ENCODE measurements around the gene ILF2.
A peak's percentile ranks its signal among the peaks of the same experiment; 100 is the strongest.
"Not testable (repeated sequence)": the region's sequence is repeated elsewhere in the genome, so short reads cannot be mapped to it uniquely, and the experiment has no call there.

The ILF2 gene

GRCh38 chr1:153646672-153647345 lies 24.0 kb downstream of the ILF2 start:
- no peak for DNase-seq (ENCODE audit: insufficient read length)
- TF ChIP-seq POLR2AphosphoS5 (IDR thresholded peaks at IDR 0.05; ENCODE audit: low read depth, low read length) = peak; percentile 34; the same call in 1 of the 2 replicates
- TF ChIP-seq TAF1 (IDR thresholded peaks at IDR 0.05; ENCODE audit: borderline replicate concordance, low read depth, low read length) = no peak
- FAIRE-seq = no peak

GRCh38 chr1:153643816-153644215 lies 27.0 kb downstream of the ILF2 start:
- FAIRE-seq (no peak), DNase-seq (ENCODE audit: insufficient read length) (no peak)
- no peak for TF ChIP-seq POLR2AphosphoS5 (IDR thresholded peaks at IDR 0.05; ENCODE audit: low read depth, low read length)
- TF ChIP-seq TAF1 (IDR thresholded peaks at IDR 0.05; ENCODE audit: borderline replicate concordance, low read depth, low read length) = no peak
- TF ChIP-seq POLR2A (IDR thresholded peaks at IDR 0.05; ENCODE audit: low read depth, low read length) = no peak

DNA sequence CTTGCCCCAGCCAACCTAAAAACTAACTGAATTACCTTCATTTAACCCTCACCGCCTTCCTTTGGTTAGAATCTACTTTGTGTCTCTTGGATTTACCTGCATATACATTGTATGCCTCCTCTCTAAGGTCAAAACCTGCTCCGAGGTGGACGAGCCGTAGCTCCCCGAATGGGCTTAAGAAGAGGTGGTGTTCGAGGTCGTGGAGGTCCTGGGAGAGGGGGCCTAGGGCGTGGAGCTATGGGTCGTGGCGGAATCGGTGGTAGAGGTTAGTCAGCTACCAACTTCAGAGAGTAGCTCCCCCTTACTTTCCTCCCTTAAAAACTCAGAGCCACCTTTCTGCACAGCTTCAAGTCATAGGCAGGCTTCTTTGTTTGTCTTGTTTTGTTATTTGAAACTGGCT lies 27.7 kb downstream of the ILF2 start:
- DNase-seq (ENCODE audit: insufficient read length) (no peak), FAIRE-seq (no peak)
- no peak for TF ChIP-seq TAF1 (IDR thresholded peaks at IDR 0.05; ENCODE audit: borderline replicate concordance, low read depth, low read length)
- TF ChIP-seq POLR2A (IDR thresholded peaks at IDR 0.05; ENCODE audit: low read depth, low read length) = no peak
- no peak for TF ChIP-seq POLR2AphosphoS5 (IDR thresholded peaks at IDR 0.05; ENCODE audit: low read depth, low read length)

GRCh38 chr1:153642161-153642560 lies 28.6 kb downstream of the ILF2 start:
- DNase-seq (ENCODE audit: insufficient read length) (no peak), FAIRE-seq (no peak)
- no peak for TF ChIP-seq POLR2A (IDR thresholded peaks at IDR 0.05; ENCODE audit: low read depth, low read length)
- no peak for TF ChIP-seq TAF1 (IDR thresholded peaks at IDR 0.05; ENCODE audit: borderline replicate concordance, low read depth, low read length)
- no peak for TF ChIP-seq POLR2AphosphoS5 (IDR thresholded peaks at IDR 0.05; ENCODE audit: low read depth, low read length)

DNA sequence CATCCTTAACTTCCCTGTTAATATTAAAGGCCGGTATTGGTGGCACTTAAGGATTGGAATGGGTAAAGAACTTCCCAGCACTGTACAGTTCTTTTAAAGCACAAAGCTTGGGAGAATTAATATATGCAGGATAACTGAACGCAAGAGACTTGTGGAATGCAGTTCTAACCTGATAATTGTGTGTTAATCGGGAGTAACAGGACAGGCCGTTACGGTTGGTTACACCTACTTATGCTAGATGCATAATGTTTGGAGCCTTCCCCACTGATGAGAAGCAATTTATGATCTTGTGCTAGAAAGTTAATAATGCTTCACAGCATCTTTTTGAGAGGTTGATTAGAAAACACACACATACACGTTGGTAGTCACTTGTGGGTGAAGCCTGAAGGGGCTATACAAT lies 29.9 kb downstream of the ILF2 start:
- TF ChIP-seq POLR2A (IDR thresholded peaks at IDR 0.05; ENCODE audit: low read depth, low read length) = no peak
- TF ChIP-seq POLR2AphosphoS5 (IDR thresholded peaks at IDR 0.05; ENCODE audit: low read depth, low read length) = peak; percentile 58; the same call in 1 of the 2 replicates
- TF ChIP-seq TAF1 (IDR thresholded peaks at IDR 0.05; ENCODE audit: borderline replicate concordance, low read depth, low read length) = no peak
- FAIRE-seq (no peak), DNase-seq (ENCODE audit: insufficient read length) (no peak)

GRCh38 chr1:153640213-153640612 lies 30.6 kb downstream of the ILF2 start:
- FAIRE-seq; DNase-seq (ENCODE audit: insufficient read length): not testable (repeated sequence)

GRCh38 chr1:153639280-153639679 lies 31.5 kb downstream of the ILF2 start:
- DNase-seq (ENCODE audit: insufficient read length) = no peak
- no peak for FAIRE-seq
- TF ChIP-seq POLR2AphosphoS5 (IDR thresholded peaks at IDR 0.05; ENCODE audit: low read depth, low read length) (no peak), TAF1 (IDR thresholded peaks at IDR 0.05; ENCODE audit: borderline replicate concordance, low read depth, low read length) (no peak), POLR2A (IDR thresholded peaks at IDR 0.05; ENCODE audit: low read depth, low read length) (no peak)

DNA sequence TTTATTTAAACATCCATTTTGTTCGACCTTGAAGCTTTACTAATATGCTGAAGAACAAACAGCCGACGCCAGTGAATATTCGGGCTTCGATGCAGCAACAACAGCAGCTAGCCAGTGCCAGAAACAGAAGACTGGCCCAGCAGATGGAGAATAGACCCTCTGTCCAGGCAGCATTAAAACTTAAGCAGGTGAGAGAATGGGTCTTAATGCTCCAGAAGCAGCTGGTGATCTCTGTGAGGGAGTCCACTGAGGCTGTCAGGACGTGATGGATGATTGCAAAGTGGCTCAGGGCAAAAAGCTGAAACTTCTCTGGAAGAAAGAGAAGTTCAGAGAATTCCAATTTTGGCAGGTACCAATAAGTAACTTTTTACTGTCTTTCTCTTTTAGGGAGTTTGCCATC lies 32.5 kb downstream of the ILF2 start:
- DNase-seq (ENCODE audit: insufficient read length) = no peak
- TF ChIP-seq POLR2AphosphoS5 (IDR thresholded peaks at IDR 0.05; ENCODE audit: low read depth, low read length) (no peak), POLR2A (IDR thresholded peaks at IDR 0.05; ENCODE audit: low read depth, low read length) (no peak), TAF1 (IDR thresholded peaks at IDR 0.05; ENCODE audit: borderline replicate concordance, low read depth, low read length) (no peak)
- FAIRE-seq = no peak

- FAIRE-seq (no peak), DNase-seq (ENCODE audit: insufficient read length) (no peak)
Observed at GRCh38 chr1:153636312-153636711, 34.5 kb downstream of the ILF2 start.

GRCh38 chr1:153635872-153636271 lies 34.9 kb downstream of the ILF2 start:
- DNase-seq (ENCODE audit: insufficient read length) = no peak
- FAIRE-seq = no peak
- TF ChIP-seq POLR2A (IDR thresholded peaks at IDR 0.05; ENCODE audit: low read depth, low read length) = no peak
- TF ChIP-seq TAF1 (IDR thresholded peaks at IDR 0.05; ENCODE audit: borderline replicate concordance, low read depth, low read length) = no peak
- no peak for TF ChIP-seq POLR2AphosphoS5 (IDR thresholded peaks at IDR 0.05; ENCODE audit: low read depth, low read length)

More at GRCh38 chr1:153636312-153636711, 34.5 kb downstream of the ILF2 start:
- TF ChIP-seq POLR2AphosphoS5 (IDR thresholded peaks at IDR 0.05; ENCODE audit: low read depth, low read length) (no peak), POLR2A (IDR thresholded peaks at IDR 0.05; ENCODE audit: low read depth, low read length) (no peak), TAF1 (IDR thresholded peaks at IDR 0.05; ENCODE audit: borderline replicate concordance, low read depth, low read length) (no peak)

GRCh38 chr1:153633754-153634665 lies 36.8 kb downstream of the ILF2 start, which contains the start of gene CHTOP:
Gene CHTOP (plus strand): TSS chr1:153634066. CDS start chr1:153636589, 2,523 bp downstream.
- peak; percentile 66 for TF ChIP-seq TAF1 (IDR thresholded peaks at IDR 0.05; ENCODE audit: borderline replicate concordance, low read depth, low read length)
- TF ChIP-seq POLR2AphosphoS5 (IDR thresholded peaks at IDR 0.05; ENCODE audit: low read depth, low read length) = peak; percentile 98
- peak; percentile 99 for TF ChIP-seq POLR2A (IDR thresholded peaks at IDR 0.05; ENCODE audit: low read depth, low read length)
- DNase-seq (ENCODE audit: insufficient read length) = peak; percentile 97
- FAIRE-seq = peak; percentile 94

Measured in GM12892 (cell line).